HG03442 (cell line): Measurements from ENCODE around the gene CABCOCO1.

ENCODE experiments used
- ATAC-seq: cut with Tn5 transposase; IDR thresholded peaks from one replicate; pipeline ENCODE4 v1.9.1; 2021; ENCODE audit warnings: mild to moderate bottlenecking, moderate library complexity; ENCODE audit not compliant: unreplicated experiment

CABCOCO1 gene

DNA sequence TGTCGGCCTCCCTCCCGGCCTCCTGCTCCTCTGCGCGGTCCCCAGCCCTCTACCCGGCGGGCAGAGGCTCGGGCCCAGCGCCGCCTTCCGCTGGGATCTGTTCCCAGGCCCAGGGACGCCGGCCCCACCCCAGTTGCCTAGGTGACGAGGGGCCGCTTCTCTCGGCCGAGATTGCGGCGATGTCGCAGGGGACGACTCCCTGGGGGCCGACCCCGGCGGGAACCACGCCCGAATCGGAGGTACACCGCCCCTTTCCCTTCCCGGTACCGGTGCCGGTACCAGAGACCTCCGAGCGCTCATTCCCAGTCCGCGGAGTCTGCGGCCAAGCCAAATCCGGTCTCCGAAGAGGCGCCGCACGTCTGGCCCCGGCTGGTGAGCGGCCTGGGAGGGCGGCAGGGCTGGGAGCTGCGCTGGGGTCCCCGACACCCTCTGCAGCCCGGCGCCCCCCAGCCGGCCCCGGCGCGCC lies at the start of gene CABCOCO1:
Gene CABCOCO1 (plus strand): TSS at position 136 of the 466 bp plus-strand sequence. CDS start 44 bp downstream, at position 180.
- ATAC-seq: no peak

DNA sequence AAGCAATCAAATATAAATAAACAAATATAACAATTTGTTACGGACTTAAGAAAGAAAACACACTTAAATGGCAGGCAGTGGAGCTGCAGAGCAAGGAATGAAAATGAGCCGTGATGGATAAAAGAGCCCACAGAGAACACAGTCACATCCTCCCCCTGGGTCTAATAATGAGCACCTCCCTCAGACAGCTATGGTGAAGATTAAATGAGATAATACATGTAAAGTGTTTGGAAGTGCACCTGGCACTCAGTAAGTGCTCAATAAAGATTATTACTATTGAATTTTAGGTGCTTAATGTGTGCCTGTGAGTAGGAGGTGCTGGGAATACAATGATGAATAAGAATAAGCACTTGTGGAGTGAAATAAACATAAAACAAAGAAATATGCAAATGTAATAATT lies 49.1 kb upstream of the CABCOCO1 start:
- ATAC-seq: no peak

- no peak for ATAC-seq
Observed at GRCh38 chr10:61616611-61617010, 46.1 kb upstream of the CABCOCO1 start.

DNA sequence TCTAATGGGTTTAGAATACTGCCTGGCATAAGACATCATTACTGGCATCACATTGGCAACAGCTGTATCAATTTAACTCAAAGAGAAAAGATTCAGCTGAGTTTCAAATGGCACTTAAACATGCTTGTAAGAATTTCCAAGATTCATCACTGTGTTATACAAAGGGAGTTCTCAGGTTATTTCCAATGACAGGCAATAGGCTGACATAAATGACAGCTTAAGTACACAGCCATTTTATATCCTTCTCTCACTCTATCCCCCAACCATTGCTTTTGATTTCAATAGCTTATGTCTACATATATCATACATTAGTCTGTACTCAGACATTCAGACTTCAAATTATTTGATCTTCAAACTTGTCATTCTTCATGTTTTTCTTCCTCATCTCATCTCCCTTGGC lies 45.5 kb upstream of the CABCOCO1 start:
- no peak for ATAC-seq

- ATAC-seq: no peak
Observed at GRCh38 chr10:61617586-61617985, 45.1 kb upstream of the CABCOCO1 start.

- ATAC-seq: no peak
Observed at GRCh38 chr10:61618388-61618961, 44.3 kb upstream of the CABCOCO1 start.

DNA sequence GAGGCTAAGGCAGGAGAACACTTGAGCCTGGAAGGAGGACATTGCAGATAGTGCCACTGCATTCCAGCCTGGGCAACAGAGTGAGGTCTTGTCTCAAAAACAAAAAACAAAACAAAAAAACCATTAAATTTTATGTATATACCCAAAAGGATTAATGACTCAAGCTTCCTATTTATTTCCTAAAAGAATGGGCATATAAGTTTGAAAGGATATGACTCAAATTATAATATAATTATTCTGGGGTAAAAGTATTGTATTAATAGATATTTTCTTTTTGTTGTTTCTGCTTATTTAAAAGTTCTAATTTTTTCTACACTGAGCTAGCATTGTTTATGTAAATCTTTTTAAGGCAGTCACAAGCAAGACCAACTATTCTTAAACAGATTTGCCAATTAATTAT lies 42.2 kb upstream of the CABCOCO1 start:
- no peak for ATAC-seq

- no peak for ATAC-seq
Observed at GRCh38 chr10:61621605-61622051, 41.1 kb upstream of the CABCOCO1 start.

DNA sequence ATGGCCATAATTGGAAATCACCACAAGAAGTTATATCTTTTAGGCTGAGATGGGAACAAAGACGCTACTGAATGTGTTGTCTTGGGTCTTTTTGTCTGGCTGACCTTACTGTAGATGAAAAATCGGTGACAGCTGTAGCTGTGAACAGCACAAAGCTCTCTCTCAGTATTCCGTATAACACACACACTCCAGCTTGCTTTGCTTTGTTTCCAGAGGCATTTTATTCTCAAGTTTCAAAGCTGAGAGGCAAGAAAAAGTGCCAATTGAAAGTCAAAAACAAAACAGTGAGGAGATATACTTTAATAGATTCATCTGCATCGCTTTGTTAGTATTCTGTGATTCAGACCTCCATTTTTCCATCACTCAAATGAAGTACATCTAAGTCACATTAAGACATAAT lies 39.6 kb upstream of the CABCOCO1 start:
- ATAC-seq: no peak

DNA sequence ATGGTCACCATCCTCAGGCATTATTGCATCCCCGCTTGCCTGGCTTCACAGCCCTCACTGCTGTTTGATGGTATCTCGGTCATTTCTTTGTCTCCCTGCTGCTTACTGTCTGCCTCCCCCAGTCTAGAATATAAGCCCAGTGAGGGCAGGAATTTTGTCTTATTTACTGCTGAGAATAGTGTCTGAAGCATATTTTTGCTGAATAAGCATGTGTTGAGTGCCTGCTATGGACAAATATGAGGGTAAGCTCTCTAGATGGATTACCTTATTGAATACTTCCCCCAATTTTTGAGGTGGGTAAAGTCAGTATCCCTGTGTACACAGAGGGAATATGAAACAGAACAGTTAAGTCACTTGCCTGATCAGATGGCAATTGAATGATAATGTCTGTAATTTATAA lies 36.5 kb upstream of the CABCOCO1 start:
- no peak for ATAC-seq

GRCh38 chr10:61627266-61627665 lies 35.5 kb upstream of the CABCOCO1 start:
- ATAC-seq: no peak

DNA sequence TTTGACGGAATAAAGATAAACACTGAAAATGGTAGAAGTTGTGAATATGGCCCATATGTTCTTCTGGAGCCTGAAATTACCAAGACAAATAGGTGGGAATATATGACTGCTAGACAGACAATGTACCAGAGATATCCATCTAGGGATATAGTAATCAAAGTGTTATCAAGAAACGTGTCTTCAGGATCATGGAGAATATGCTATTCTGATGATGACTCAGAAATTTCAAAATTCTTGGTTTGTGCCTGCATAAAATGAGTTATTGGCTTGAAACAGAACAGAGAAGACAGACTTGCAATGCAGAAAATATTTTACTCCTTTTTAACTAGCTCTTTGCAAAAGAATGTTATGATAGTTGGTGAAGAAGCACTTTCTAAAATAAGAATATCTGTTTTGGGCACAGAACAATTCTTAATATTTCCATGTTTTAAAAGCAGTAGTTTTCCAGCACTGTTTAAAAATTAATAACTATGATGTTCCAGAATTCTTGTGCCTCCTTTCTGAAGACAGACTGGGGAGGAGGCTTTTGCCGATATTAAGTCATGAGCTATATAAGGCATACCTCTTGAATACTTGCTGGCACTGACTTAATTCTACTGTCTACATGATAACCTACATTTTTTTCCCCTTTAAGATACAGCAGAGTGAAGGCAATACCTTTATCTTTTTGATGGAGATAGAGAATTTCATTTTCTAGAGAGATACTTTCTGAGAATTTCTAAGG lies 34.4 kb upstream of the CABCOCO1 start:
- ATAC-seq: no peak

DNA sequence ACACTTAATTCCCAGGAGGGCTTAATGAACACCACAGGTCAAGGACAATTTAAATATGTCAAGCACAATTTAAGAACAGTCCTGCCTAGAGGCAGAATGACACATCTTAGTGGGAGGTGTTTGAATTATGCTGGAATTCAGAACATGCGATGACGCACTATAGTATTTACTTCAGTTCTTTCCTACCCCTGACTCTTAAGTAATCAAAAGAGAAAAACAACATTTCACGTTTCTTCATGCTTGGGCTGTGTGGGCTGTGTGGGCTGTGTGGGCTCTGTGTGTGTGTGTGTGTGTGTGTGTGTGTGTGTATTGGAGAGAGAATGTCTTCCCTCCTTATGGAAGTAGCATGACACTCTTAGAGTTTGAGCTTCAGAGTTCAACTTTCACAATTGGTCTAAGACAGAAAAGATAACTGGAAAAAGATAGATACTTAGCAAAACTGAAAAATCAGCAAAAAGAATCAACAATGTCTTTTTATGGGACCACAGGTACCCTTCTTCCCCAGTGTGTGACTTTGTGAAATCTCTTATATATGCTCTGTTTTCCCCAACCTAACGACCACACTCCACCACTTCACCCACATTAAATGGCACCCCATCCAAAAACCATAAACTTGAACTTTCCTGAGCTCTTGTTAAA lies 33.7 kb upstream of the CABCOCO1 start:
- no peak for ATAC-seq

DNA sequence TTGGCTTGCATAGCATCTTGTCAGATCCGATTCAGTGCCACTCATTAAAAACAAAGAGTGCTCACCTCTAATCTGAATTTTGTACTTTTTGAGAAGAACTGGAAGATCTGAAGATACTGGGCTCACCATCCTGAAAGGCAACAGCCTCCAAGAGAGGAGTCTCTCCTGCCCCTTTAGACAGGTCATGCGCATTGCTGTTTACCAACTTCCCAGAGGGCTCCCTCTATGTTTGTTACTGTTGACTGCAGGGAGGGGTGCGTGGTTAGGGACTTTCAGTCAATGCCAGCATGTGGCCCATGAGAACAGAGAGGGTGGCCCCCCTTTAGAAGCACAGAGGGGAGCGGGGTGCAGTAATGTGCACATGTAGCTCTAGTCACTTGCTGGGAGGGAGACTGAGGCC lies 33.2 kb upstream of the CABCOCO1 start:
- no peak for ATAC-seq

DNA sequence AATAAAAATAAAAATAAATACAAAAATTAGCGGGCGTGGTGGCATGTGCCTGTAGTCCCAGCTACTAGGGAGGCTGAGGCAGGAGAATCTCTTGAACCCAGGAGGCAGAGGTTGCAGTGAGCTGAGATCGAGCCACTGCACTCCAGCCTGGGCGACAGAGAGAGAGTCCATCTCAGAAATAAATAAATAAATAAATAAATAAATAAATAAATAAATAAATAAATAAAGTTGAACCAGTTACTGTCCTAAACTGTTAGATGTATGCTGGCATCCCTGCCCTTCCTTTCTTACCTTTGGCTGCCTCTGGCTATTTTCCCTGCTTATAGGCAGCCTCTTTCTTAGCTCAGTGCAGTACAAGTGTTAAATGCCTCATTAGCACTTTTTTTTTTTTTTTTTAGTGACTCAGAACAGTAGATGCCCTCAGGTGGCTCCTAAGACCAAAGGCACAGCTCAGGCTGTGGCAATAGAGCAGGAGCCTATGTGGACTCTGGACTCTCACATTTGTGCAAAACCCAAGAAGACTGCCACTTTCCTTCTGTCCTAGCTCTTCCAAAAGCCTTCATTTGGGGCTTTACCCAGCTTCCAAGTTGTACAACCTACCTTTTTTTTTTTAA lies 30.6 kb upstream of the CABCOCO1 start:
- no peak for ATAC-seq

DNA sequence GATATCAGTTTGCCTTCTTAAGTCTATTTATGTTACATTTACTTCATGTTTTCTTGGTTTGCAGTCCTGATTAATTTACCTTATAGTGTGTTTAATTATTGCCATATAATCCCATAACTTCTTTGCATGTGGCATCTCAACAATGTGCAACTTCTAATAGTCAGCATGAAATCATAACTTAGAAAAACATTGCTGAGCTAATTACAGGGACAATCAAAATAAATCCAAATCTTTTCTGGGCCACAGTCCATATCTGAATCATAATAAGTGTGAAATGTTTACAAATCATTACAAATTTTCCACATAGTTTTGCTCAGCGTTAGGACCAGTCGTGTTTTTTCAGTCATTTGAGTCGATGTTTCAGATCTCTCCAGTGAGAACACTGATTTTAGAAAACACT lies 29.1 kb upstream of the CABCOCO1 start:
- ATAC-seq: no peak

- no peak for ATAC-seq
Observed at GRCh38 chr10:61634746-61635145, 28.0 kb upstream of the CABCOCO1 start.

DNA sequence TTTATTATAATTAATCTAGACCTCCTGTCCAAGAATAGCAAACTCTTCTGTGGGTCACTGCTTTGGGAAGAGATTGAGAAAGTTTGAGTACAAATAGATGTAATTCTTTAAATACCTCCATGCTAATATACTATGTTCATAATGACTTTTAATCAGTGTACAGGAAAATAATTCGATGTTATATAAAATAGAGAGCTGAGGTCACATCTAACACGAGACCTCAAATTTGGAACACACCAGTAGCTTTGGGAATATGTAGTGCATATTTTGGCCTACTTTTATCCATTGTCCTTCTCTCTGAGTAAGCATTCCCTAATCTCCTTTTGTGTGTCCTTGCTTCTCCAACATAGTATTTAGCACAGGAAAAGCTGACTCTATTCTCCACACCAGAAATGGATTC lies 27.3 kb upstream of the CABCOCO1 start:
- ATAC-seq: no peak

- ATAC-seq: no peak
Observed at GRCh38 chr10:61635932-61636331, 26.8 kb upstream of the CABCOCO1 start.

GRCh38 chr10:61639952-61640351 lies 22.8 kb upstream of the CABCOCO1 start:
- no peak for ATAC-seq

DNA sequence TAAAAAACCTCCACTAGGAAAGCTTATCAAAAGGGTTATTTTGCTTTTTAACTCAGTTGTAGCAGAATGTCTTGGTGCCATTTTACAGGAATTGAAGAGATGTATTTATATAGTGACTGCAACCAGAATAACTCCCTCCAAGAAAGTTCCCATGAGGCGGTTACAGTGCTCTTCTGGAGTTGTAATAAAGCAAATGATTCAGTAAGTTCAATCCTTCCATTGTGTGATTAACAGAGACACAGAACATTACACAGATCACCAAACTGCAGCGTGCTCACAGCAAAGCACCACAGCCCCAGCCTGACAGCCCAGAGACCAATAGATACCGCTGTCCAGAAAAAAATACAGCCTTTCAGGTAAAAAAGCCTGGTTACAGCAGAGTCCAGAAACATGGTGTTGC lies 21.9 kb upstream of the CABCOCO1 start:
- ATAC-seq: no peak

DNA sequence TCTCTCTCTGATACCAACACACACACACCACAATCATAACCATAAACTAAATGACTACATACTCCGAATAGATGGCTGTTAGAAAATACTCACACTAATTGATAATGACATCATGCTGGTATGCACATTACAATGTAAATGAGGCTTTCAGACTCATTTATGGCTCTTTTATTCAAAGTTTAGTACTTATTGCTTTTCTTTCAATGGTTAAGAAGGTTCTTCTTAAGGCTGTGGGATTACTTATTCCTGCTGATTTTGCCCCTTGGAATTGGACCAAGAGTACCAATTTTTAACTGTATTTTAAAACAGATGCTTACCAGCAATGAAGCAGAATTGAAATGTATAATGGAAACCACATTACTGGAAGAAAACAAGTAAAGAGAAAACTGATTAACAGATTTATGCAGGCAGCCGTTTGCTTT lies 20.6 kb upstream of the CABCOCO1 start:
- ATAC-seq: no peak
